Stimulated activated CD4-positive, alpha-beta T cell treated with anti-CD3 and anti-CD28 coated beads, Interleukin-1b, Interleukin-23, amount 100 ng/mL, for 4 hours (primary cell): ENCODE results near the gene HSPD1.

Experiments used
- DNase-seq, 2 donors: peaks; one replicate each; pipeline ENCODE4 v3.0.0-alpha.2; 2020; ENCODE audit warnings: low read depth in 2 of 2

The HSPD1 gene

DNA sequence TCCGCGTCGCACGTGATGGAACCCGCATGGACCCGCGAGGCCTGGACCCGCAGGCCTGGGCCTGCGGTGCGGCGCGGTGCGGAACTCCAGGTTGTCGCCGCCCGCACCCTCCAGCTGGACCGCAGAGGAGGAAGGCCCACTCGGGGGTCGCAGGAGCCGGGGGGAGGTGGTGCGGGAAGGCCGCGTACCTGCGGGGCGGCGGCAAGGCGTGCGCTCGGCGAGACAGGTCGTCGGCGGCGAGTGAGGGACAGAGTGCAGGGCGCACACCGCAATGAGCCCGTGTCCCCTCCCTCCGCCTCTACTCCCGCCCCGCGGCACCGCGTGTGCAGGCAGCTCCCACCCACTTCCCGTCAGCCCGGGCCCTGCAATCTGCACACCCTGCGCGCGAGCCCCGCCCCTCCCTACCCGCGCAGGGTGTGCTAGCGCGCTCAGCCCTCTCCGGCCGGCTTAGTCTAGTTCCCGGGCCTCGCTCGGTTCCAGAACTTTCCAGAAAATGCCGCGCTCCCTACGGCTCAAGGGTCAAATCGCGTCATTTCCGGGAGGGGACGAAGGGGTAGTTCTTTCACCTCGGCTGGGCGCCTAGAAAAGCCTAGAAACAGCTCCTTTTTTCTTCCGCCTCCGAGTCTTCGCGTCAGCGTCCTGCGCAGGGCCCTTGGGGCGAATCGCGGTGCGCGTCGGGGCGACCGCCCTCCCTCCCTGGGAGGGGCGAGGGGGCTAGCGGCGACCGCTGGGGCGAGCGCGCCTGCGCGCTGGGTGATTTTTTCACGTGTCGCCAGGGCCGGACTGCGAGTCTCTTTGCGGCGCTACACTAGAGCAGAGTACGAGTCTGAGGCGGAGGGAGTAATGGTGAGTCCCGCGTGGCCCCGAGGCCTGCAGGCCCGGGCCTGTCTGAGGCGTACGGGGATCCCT lies at the start of gene HSPD1, which contains the start of gene HSPE1:
TSS of gene HSPD1 (minus strand) at position 247 of the 909 bp plus-strand sequence. CDS start 992 bp downstream, outside the sequence.
TSS of gene HSPE1 (plus strand) at position 786 of the 909 bp plus-strand sequence. CDS start at position 844, 58 bp downstream.
- peak; percentile 95 to 96 for DNase-seq

DNA sequence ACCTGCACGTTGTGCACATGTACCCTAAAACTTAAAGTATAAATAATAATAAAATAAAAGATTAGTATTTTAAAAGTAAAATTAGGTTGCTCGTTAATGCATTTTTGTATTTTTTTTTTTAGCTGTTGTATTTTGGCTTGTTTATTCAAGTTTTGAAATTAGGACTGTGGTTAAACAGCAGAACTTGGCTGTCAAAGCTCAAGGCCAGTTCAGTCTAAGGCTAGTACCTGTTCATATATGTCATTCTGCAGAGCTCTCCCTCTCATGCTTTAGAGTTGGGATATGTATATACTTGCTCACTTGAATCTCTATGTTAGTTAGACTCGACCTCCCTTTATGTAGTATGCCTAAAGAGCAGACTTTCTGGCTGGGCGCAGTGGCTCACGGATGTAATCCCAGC lies 48.9 kb upstream of the HSPD1 start:
- no peak for DNase-seq

DNA sequence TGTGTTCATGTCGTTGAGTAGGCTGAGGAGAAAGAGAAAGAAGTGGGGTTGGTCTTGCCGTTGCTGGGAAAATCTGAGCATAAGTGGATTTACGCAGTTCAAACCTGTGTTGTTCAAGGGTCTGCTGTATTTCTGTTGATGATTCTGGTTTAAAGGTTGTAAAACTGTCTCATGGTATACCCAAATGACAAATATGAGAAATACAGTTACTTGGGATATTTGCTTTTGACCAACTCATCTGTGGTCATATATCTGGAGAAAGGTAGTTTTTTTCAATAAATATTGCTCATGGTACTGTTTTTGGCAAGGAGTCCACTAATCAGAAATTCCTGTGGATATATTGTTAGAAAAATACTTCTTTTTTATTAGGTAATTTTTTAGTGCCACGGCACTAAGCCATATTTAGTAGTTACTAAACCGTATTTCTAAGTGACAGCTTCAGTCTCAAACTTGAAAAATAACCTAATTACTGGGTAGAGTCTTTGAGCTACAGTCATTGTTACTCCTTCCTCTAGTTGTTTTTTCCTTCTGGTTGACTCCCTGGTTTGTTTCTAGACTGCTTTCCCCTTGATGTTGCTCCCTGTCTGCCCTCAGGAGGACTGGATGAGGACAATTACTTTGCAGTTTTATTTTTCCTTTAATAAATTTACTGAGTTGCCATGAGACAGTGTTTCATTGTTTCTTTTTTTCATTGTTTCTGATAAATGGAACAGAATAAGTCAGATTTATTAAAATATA lies 47.7 kb upstream of the HSPD1 start:
- DNase-seq, result no peak

DNA sequence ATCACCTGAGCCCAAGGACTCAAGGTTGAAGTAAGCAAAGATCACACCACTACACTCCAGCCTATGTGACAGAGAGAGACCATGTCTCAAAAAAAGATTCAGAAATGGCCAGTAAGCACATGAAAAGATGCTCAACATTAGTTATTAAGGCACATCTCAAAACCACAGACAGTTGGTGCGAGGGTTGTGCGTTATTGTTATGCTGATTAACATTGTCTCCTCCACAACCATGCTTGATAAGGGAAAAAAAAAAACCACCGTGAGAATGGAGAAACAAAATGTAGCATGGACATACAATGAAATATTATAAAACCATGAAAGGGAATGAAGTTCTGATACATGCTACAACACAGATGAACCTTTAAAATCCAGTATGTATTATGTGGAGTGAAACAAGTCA lies 43.6 kb upstream of the HSPD1 start:
- DNase-seq, result no peak

DNA sequence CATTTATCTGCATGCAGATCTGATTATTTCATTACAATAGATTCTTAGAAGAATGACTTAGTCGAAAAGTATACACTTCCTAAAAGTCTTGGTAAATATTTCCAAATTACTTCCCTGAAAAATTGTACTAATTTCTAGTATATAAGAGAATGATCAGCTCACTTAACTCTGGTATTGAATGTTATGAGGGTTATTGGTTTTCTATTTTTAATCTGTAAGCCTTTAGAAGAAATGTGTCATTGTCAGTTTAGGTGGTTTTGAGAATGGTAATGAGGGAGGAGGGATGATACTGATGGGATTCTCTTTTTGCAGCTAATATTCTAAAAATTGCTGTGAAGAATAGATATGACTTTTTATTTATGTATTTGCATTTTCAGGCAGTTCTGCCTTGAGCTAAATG lies 40.1 kb upstream of the HSPD1 start:
- no peak for DNase-seq

DNA sequence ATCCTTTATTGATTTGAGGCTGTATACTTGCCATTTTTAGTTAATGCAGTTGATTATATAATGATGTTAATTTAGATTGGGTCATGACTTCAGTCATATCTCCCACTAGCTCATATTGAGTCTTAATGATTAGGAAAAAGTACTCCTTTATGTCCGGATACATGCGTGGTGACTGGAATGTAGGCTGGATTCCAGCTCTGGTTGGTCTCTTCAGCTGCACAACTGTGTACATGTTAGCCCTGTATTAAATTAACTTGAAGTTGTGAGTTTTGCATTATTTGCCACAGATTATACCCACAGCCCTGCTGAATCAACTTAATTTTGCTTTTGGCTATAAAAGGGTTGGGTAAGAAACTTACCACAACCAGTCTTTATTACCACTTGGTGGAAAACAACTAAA lies 38.8 kb upstream of the HSPD1 start:
- no peak for DNase-seq

DNA sequence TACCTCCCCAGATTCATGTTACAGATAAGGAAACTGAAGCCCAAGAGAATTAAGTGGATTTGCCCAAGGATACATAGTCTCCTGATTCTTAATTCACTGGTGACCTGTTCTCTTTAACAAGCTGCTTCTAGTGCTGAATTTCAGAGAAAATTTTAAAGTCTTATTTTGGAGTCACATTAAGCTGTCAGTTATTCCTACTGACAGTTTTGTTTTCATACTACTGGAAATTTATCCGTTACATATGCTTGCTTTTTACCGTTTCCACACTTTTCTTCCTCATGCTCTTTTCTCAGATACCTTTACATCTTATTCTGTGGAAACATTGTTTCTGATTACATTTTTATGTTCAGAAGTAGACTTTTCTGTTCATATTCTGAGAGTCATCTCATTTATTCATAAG lies 17.5 kb upstream of the HSPD1 start:
- no peak for DNase-seq

DNA sequence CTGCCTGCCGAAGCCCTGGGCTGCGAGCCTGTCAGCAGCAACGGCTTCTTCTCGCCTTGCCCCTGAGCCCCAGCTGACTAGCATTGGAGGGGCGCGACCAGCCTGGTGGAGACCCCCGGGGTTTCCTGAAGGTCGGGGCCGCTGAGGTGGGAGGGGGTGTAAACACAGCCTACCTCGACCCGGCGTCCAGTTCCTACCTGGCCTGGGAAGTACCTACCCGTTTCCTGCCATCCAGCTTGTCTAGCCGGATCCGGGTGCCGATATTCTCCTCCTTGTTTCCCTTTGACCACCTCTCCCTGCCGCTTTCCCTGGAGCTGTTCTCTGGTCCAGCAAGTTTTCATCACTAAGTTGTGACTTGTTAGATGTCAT lies 16.7 kb upstream of the HSPD1 start:
- DNase-seq, result no peak

DNA sequence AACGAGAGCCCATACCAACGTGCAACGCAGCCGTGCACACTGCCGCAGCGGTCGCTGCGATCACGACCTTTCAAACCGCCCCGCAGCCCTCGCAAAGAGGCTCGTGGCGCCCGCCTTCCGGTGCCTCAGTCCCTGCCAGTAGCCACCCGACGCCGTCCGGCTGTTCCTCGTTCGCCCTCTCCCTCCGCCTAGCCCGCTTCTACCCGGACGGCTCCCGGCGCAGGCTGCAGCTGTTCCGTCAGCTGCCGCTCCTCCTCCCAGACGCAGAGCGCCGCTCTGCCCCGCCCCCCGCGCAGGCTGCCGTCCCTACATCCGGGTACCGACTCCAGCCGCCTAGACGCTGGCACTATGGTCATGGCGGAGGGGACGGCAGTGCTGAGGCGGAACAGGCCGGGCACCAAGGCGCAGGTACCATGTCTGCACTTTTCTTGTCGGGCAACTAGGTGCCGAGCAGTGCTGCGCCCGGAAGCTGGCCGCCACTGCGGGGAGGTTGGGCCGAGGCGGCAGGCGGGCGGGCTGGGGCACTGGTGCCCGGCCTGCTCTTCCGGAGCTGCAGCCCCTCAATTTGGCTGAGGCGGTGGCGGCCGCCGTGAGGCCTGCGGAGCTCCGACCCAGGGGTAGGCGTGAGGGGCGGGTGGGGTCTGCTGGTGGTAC lies 16.2 kb upstream of the HSPD1 start, which contains the start of gene MOB4:
TSS of gene MOB4 (plus strand) at position 328 of the 654 bp plus-strand sequence. CDS start at position 349, 21 bp downstream.
- peak; percentile 85 to 91 for DNase-seq

DNA sequence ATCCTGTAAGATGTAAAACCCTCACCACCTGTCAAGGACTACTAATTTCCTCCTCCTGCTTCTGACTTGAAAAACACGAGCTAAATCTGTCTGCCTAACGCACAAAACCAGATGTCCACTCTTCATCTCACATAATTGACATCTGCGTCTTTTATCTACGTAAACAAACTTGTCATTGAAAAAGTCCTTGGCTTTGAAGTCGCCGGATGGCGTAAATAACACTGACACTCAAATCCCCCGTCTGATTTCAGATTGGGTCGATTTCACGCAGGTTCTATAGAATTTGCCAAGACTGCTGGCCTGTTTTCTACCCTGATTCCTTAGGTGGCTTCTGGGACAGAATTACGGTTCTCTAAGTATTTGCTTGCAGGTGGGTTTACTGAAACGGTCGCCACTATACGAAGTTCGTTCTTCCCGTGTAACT lies 15.7 kb upstream of the HSPD1 start:
- DNase-seq, result no peak

DNA sequence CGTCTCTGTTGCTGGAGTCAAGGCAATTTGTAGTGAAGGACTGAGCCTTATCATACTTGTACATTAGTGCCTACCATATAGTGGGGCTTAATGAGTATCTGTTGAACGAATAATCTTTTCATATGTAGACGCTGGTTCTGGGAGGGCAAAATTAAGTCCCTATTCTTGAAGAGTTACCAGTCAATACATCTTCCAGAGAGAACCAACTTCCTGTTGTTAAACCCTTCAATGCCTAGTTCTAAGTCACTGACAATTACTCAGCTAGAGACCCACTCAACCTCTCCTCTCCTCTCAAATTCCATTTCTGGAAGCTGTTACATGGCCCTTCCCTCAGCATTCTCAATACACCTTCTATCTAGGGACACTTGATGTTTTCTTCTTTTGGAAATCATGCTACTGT lies 15.1 kb upstream of the HSPD1 start:
- no peak for DNase-seq

DNA sequence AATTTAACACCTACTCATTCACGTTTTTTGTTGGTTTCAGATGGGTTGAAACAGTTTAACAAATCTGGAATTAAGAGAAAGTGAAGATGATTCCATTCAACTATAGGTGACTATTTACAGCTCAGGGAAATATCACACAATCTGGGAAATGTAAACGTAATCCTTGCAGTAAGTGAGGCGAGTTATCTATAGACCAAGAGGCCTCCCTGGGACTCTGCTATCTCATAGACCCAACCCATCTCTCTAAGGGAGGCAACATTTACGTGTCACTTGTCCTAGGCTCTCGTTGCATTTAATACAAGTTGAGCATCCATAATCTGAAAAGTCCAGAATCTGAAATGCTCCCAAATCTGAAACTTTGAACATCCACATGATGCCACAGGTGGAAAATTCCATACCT lies 14.3 kb upstream of the HSPD1 start:
- DNase-seq, result no peak

DNA sequence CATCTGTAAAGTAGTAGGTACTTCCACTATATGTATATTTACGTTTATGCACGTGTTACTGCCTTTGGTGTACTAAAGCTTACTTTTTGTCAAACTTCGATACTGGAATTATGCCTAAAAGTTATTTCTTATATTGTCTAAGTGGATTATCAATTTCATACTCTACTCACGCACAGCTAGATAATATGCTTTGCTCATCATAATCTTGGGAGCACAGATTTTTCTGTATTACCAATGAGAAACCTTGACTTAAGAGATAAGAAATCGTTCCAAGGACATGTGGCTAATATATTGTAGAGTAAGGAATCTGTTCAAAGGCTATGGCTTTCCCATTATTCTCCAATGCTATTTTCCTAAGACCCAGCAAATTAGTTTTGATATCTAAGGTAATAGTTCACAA lies 7.0 kb upstream of the HSPD1 start:
- no peak for DNase-seq

DNA sequence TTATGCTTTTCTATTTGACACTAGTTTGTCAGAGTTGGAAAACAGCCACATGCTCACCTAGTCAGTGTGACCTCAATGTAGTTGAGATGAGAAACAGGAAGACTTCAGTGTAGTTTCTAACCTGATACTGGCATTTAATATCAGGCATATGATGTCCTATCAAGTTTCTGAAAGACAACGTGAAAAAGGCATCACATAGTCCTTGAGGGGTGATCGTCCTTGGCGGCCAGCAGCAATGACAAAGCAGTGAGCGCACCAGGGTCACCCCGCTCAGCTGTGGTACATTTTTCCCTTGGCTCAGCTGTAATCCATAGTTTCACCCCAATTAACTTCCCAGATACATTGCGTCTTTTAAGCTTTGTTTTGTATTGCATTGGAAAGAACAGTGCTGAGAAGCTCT lies 4.9 kb upstream of the HSPD1 start:
- DNase-seq, result no peak

DNA sequence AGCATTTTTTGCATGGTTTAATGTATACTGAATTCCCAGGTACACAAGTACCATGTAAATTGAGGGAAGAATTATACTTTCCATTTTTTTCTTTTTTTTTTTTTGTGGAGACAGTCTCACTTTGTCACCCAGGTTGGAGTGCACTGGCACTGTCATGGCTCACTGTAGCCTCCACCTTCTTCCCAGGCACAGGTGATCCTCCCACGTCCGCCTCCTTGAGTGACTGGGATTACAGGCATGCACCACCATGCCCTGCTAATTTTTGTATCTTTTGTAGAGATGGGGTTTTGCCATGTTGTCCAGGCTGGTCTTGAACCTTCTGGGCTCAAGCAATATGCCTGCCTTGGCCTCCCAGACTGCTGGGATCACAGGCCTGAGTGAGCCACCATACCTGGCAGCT lies 4.4 kb upstream of the HSPD1 start:
- no peak for DNase-seq

DNA sequence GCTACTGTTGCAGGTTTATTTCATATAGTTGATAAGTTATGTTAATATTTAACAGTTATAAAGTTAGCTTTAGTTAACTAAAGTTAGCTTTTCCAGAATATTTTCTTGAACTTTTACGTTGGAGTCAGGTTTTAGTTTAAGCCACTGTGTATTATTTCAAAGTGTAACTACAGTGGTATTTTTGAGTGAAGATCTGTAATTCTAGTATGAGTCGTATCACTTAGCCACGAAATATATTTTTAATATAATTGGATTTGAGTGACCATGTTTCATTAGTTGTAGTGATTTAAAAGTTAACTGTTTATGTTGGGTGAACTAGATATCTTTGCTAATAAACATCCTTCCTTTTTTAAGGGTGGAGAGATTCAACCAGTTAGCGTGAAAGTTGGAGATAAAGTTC lies 3.0 kb upstream of the HSPD1 start:
- no peak for DNase-seq

DNA sequence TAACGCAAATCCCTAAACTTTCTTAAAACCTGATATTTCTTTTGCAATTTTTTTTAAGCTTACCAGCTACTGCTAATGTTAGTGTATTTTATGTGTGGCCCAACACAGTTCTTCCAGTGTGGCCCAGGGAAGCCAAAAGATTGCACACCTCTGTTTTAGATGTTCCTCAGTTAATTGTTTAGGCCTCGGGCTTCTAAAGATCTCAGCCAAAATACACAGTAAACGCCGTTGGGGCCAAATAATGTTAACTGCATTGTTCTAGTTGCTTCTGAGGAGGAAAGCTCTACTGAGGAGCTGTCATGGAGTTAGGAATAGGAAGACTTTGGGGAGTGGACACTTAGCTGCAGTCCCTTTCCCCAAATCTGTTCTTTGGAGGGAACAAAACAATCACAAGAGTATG lies 2.6 kb upstream of the HSPD1 start:
- DNase-seq, result no peak

DNA sequence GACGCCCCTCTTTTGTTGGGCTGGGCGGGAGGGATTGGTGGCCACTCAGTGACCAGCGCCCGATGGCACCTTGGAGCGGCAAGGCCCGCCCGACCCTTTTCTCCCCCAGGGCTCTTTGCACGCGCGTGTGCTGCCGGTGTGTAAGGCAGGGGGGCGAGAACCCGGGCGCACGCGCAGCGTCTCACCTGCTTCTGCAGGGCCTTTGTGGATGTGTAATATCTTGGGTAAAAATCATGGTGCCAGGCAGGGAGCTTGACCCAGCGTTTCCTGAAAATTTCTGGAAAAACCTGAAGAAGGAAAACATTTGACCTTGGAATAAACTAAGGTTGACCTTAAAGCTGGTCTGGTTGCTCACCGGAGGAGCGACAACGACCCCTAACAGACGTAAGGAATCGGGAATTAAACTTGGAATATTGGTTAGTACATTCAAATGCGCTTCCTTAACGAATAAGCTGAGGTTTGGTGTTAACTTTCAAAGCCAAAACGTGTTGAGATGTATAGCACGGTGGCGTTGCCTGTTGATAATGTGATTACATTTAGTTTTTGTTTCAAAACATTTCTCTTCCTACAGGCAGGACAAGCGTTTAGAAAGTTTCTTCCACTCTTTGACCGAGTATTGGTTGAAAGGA lies 977 bp upstream of the HSPD1 start:
- DNase-seq, result no peak

DNA sequence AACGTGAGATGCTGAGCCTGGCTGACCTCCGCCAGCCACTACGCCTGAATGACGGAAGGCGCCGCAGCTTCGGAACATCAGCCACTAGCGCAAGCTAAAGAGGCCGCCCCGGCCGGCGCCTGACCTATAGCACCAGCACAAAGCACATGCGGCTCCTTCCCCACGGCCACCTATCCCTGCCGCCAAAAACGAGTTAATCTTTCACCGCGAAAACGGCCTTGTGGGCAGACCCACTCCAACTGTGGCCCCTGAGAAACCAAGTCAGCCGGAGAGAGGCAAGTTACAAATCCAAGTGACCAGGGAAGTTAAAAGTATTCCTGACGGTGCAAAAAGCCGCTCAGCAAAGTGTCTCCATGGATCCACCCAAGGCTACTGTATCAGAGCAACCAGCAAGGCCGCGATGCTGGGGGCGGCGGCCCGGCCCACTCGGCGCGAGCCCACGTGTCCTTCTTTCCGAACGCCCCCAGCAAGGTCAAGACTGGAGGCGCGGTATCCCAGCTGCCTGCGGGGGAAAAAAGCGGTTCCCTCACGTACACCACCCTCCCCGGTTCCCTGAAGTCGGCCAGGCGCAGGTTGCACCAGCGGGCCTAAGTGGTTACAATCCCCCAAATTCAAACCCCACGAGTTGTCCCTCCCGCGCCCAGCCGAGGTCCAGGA lies 575 bp downstream of the HSPD1 start:
- peak; percentile 28 to 48 for DNase-seq

DNA sequence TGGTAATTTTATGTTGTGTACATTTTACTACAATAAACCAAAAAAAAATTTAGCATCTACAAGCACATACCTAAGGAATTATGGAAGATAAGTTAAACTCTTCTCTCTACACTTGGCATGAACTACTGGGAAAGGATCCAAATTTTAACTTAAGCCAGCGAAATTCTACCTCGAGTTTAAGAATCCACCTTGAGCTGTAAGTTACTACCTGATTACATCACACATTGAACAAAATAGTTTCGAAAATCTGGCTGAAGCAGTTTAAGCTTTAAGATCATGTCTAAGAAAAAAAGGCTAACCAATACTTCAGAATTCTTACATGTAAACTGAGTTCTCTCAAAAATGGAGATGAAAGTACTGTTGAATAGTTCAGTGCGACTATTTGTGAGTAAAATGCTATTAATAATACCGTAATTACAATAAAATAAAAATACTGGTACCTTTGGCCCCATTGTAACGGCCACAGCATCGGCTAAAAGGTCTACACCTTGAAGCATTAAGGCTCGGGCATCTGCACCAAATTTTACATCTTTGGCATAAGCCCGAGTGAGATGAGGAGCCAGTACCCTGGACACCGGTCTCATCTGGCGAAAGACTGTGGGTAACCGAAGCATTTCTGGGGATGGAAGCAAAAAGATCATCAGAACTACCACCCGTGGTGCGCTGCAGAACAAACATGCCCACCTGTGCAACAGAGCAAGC lies 1.3 kb downstream of the HSPD1 start:
- no peak for DNase-seq

DNA sequence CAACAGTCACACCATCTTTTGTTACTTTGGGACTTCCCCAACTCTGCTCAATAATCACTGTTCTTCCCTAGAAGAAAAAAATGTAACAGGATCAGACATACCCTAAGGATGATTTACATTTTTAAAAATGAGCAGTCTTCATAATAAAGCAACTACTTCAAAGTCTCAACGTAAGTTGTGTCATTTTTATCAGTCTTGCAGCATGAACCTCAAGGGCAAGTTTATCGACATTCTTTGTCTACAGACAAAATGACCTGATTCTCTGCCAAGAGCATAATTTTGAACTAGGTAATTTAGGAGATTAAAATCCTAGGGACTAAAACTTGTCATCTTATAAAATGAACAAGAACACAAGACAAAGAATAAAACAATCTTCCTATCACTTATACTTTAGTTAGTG lies 2.3 kb downstream of the HSPD1 start:
- DNase-seq, result no peak
